Mucosa of descending colon (tissue), 3 donors: ENCODE data around the gene PTTG1IP. TPM values are rescaled to one million over a fixed set of nuclear protein-coding genes. Genes with fewer than 3 reads are reported as not detected.

Source experiments
- ATAC-seq: fragments of 200-7000 bp; cut with Tn5 transposase; one replicate; pipeline ENCODE4 v1.9.1; 2020; ENCODE audit warnings: mild to moderate bottlenecking, moderate library complexity
- DNase-seq, 3 donors: peaks; one replicate each; pipeline ENCODE4 v3.0.0-alpha.2; 2020
- H3K36me3 ChIP-seq: fragments of 200-600 bp; one replicate; pipeline ENCODE4 v1.8.0; 2021; ENCODE audit warnings: low read depth, mild to moderate bottlenecking
- H3K4me1 ChIP-seq: fragments of 200-600 bp; one replicate; pipeline ENCODE4 v1.8.0; 2021; ENCODE audit warnings: low read depth, mild to moderate bottlenecking
- H3K4me3 ChIP-seq: fragments of 200-600 bp; one replicate; pipeline ENCODE4 v1.8.0; 2021; ENCODE audit warnings: mild to moderate bottlenecking
- H3K9me3 ChIP-seq: fragments of 200-600 bp; one replicate; pipeline ENCODE4 v1.8.0; 2021; ENCODE audit warnings: mild to moderate bottlenecking
- intact Hi-C, 2 donors: fragments of 100-400 bp; cut with DNase I in 1 of 2; cut with micrococcal nuclease in 1 of 2; formaldehyde crosslinking; loops; one replicate each; pipeline versions ENCODE4 v1.11.0 to v1.11.1; 2022; cut with DNase I, micrococcal nuclease
- total RNA-seq, 3 donors: library from RNA; stranded (reverse); fragmentation: NEBNext Ultra II Directional in 2 of 3; extraction: Animal tissue kit (Norgen Biotek cat#: 25700) in 2 of 3; gene quantifications; one replicate each; pipeline versions ENCODE4 v1.2.1 to v1.2.4, GENCODE V29; 2021 to 2023
- TF ChIP-seq, protein P1 (sequence below): fragments of 200-600 bp; IDR thresholded peaks from one replicate; pipeline ENCODE4 v1.8.0; 2022; ENCODE audit warnings: antibody characterized with exemption, mild to moderate bottlenecking
- donor health status: DM: no; HTN: no; CAD: no; lungs with moderate emphysema.
- donor health status: DM: no; HTN: no; CAD: no.
- donor health status: DM: no; HTN: yes; CAD: no.

The PTTG1IP gene
- total RNA-seq, 3 donors from 2014 or later = 202 to 391 (median 286) TPM

DNA sequence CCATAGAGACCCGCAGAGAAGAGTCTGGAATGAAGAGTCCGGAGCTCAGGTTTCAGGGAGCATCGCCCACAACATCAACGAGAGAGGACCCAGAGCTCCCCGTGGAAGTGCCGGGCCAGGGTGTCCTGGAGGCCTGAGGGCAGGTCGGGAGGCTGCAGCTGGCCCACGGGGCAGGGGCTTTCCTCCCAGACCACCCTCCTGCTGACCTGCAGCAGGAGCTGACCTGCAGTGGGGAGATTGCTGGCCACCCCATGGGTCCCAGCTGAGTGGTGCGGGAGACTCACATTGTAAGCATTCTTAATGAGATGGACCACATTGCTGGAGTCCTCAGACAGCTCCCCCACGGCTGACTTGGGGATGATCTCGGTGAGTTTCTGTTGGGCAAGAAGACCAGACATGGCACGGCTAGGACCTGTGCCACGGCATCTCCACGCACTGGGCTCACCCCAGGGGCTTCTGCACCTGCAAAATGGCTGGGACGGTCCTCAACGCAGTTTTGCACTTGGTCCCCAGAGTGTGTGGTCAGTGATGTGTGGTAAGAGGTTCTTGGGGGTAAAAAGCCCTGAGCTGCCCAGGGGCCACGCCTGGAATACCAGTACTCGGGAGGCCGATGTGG is 21.3 kb upstream of the PTTG1IP start:
- TF ChIP-seq, protein P1, sequence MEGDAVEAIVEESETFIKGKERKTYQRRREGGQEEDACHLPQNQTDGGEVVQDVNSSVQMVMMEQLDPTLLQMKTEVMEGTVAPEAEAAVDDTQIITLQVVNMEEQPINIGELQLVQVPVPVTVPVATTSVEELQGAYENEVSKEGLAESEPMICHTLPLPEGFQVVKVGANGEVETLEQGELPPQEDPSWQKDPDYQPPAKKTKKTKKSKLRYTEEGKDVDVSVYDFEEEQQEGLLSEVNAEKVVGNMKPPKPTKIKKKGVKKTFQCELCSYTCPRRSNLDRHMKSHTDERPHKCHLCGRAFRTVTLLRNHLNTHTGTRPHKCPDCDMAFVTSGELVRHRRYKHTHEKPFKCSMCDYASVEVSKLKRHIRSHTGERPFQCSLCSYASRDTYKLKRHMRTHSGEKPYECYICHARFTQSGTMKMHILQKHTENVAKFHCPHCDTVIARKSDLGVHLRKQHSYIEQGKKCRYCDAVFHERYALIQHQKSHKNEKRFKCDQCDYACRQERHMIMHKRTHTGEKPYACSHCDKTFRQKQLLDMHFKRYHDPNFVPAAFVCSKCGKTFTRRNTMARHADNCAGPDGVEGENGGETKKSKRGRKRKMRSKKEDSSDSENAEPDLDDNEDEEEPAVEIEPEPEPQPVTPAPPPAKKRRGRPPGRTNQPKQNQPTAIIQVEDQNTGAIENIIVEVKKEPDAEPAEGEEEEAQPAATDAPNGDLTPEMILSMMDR = no peak
- ATAC-seq (no peak), DNase-seq (peak in 1 of 3 donors; percentile 34)
- intact Hi-C loops = loop anchor here in 1 of 2 donors (5.0 kb wide), 1 partner anchor 38 kb away; no protein-coding TSS in a partner anchor
- Histone ChIP-seq H3K36me3 (no peaks in the 10 kb centered on the region), H3K9me3 (no peaks in the 10 kb centered on the region), H3K4me3 (no peak overlapping the region), H3K4me1 (peaks cover 8% of the 10 kb centered on the region)

GRCh38 chr21:44893948-44894656 is 20.6 kb upstream of the PTTG1IP start:
- H3K36me3 ChIP-seq = no peaks in the 10 kb centered on the region
- no peak for ATAC-seq
- no peak overlapping the region for H3K4me3 ChIP-seq
- TF ChIP-seq, protein P1 = no peak
- no peak for DNase-seq
- H3K9me3 ChIP-seq = no peaks in the 10 kb centered on the region
- H3K4me1 ChIP-seq = peaks cover 8% of the 10 kb centered on the region
- intact Hi-C loops = loop anchor here in 1 of 2 donors (5.0 kb wide), 1 partner anchor 38 kb away; no protein-coding TSS in a partner anchor

- ATAC-seq (no peak), DNase-seq (no peak)
- Histone ChIP-seq H3K4me1 (peaks cover 8% of the 10 kb centered on the region), H3K9me3 (no peaks in the 10 kb centered on the region), H3K4me3 (no peak overlapping the region), H3K36me3 (no peaks in the 10 kb centered on the region)
- intact Hi-C loops = loop anchor here in 1 of 2 donors (5.0 kb wide), 1 partner anchor 39 kb away; no protein-coding TSS in a partner anchor
- TF ChIP-seq, protein P1 = no peak
Observed at GRCh38 chr21:44893278-44893556, 19.7 kb upstream of the PTTG1IP start.

- no peaks in the 10 kb centered on the region for H3K9me3 ChIP-seq
- no peaks in the 10 kb centered on the region for H3K36me3 ChIP-seq
- intact Hi-C loops = loop anchor here in 1 of 2 donors (5.0 kb wide), 1 partner anchor 40 kb away; no protein-coding TSS in a partner anchor
- no peak overlapping the region for H3K4me3 ChIP-seq
- DNase-seq (peak; percentile 68 to 84 (median 83)), ATAC-seq (peak; percentile 67)
- TF ChIP-seq, protein P1 = peak; percentile 78
- peaks cover 8% of the 10 kb centered on the region for H3K4me1 ChIP-seq
Observed at GRCh38 chr21:44892536-44893277, 19.2 kb upstream of the PTTG1IP start.

DNA sequence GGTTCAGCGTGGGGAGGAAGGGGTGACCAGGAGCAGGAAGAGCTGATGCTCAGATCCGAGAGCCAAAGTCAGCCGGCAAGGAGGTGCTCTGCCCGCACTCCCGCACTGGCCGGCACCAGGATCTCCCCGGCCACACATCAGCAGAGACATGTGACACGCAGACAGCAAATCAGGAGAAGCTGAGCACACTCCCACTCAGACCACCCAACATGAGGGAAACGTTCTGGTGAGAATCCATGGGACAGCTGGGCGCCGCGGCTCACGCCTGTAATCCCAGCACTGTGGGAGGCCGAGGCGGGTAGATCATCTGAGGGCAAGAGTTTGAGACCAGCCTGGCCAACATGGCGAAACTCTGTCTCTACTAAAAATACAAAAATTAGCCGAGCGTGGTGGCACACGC is 18.6 kb upstream of the PTTG1IP start:
- TF ChIP-seq, protein P1 = no peak
- Histone ChIP-seq H3K4me1 (peaks cover 4% of the 10 kb centered on the region), H3K9me3 (no peaks in the 10 kb centered on the region), H3K4me3 (no peak overlapping the region), H3K36me3 (no peaks in the 10 kb centered on the region)
- no peak for DNase-seq
- no peak for ATAC-seq
- intact Hi-C loops = loop anchor here in 1 of 2 donors (5.0 kb wide), 1 partner anchor 40 kb away; no protein-coding TSS in a partner anchor
